Prostate gland (tissue), 2 donors: ENCODE data around the gene MFGE8.

Source experiments
- POLR2A ChIP-seq: fragments of 450-650 bp; IDR thresholded peaks from one replicate; pipeline ENCODE4 v1.6.1; 2016; ENCODE audit warnings: antibody characterized with exemption, mild to moderate bottlenecking
- TF ChIP-seq, protein P1 (sequence below), 4 experiments: fragments of 200-600 bp in 2 of 4; fragments of 450-650 bp in 2 of 4; sonication (generic) in 2 of 4; IDR thresholded peaks; 1 replicate in 3 of 4; 2 replicates in 1 of 4; pipeline ENCODE4 v1.5.1; 2016 to 2019; ENCODE audit warnings: antibody characterized with exemption in 4 of 4, mild to moderate bottlenecking in 2 of 4, moderate library complexity in 2 of 4

DNA sequence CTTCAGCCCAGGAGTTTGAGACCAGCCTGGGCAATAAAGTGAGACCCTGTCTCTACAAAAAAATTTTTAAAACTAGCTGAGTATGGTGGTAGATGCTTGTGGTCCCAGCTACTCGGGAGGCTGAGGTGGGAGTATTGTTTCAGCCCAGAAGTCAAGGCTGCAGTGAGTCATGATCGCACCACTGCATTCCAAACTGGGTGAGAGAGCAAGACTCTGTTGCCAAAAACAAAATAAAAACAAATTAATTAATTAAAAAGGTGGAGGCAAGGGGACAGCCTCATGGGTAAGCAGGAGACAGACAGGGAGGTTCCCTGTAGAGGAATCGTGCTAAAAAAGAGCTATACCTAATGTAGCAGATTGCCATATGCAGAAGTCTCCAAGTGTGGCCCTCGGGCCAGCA, 30.4 kb downstream of the MFGE8 start:
- TF ChIP-seq, protein P1, sequence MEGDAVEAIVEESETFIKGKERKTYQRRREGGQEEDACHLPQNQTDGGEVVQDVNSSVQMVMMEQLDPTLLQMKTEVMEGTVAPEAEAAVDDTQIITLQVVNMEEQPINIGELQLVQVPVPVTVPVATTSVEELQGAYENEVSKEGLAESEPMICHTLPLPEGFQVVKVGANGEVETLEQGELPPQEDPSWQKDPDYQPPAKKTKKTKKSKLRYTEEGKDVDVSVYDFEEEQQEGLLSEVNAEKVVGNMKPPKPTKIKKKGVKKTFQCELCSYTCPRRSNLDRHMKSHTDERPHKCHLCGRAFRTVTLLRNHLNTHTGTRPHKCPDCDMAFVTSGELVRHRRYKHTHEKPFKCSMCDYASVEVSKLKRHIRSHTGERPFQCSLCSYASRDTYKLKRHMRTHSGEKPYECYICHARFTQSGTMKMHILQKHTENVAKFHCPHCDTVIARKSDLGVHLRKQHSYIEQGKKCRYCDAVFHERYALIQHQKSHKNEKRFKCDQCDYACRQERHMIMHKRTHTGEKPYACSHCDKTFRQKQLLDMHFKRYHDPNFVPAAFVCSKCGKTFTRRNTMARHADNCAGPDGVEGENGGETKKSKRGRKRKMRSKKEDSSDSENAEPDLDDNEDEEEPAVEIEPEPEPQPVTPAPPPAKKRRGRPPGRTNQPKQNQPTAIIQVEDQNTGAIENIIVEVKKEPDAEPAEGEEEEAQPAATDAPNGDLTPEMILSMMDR (IDR thresholded peaks at IDR 0.05), result no peak
- TF ChIP-seq POLR2A, result no peak
